GM12874 (cell line): ENCODE measurements around the gene GABRB1.

Experiments
- CTCF ChIP-seq: IDR thresholded peaks from 2 replicates; pipeline ENCODE4 v1.5.1; 2011; ENCODE audit warnings: low read depth, mild to moderate bottlenecking, control low read depth, low read length, moderate library complexity; ENCODE audit not compliant: insufficient read depth

GABRB1 gene

GRCh38 chr4:47031011-47031678, at the start of gene GABRB1:
TSS of gene GABRB1 (plus strand) at chr4:47031567.
- no peak for TF ChIP-seq CTCF

DNA sequence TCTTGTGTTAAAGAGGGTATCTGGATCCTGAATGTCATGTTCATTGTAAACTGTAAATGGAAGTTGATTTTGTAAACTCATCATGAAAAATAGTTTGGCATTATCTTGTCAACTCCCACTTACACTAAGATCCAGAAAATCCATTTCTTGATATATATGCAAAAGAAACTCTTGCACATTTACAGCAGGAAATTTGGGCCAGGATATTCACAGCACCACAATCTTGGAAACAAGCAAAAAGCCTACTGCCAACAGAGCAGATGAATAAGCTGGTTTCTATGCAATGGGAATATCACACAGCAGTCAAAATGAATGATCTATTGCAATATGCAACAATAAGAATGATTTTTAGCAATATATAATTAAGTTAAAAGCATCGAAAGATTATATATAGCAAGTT, 46.6 kb upstream of the GABRB1 start:
- no peak for TF ChIP-seq CTCF

GRCh38 chr4:46986922-46987638, 44.3 kb upstream of the GABRB1 start:
- no peak for TF ChIP-seq CTCF

DNA sequence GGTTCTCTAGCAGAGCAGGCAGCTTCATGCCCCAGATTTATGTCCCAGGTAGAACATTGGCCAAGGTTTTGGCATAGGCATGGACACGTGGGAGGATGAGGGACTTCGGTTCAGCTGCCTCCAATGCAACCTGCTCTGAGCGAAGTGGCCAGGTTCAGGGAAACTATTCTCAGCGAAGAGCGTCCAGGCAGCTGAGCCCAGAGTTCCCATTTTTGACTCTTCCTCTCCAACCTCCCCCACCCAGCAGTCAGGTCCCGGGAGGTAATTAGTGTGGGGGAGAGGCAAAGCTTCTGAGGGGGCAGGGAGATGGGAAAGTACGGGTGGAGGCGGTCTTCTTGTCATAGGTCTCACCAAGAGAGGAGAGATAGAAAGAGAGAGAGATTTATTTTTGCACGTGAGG, 39.0 kb upstream of the GABRB1 start:
- TF ChIP-seq CTCF = no peak

- TF ChIP-seq CTCF = no peak
Observed at GRCh38 chr4:46993075-46994006, 38.0 kb upstream of the GABRB1 start, which contains the start of gene GABRA4. TSS of gene GABRA4 (minus strand) at chr4:46993581. CDS start at chr4:46993424, 157 bp downstream.

DNA sequence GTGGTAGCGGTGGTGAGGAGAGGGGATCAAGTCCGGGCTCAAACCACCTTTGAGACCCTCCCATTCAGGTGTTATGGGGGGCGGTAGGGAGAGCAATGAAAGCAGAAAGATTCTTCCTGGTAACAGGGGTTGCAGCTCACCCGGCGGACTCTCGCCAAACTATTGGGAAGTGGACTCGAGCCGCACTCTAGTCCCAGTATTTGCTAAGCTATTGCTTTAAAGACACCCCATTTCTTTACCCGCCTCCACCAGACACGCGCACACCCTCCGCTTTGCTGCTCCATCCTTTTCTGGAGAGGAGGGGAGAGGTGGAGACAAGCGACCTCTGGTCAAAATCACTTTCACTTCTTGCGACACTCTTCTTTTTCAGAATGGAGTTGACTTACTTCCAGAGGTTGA, 37.4 kb upstream of the GABRB1 start:
- TF ChIP-seq CTCF = no peak

- no peak for TF ChIP-seq CTCF
Observed at GRCh38 chr4:46999566-46999965, 31.8 kb upstream of the GABRB1 start.
